Mesendoderm (in vitro differentiated cells): ENCODE results near the gene DOK1.

ENCODE experiments used
- DNase-seq: peaks from one replicate; pipeline ENCODE4 v3.0.0; 2013
- H2AK5ac ChIP-seq: 2 replicates; pipeline ENCODE4 v1.6.1; 2013; ENCODE audit warnings: low read length, inconsistent platforms
- H2BK120ac ChIP-seq: 2 replicates; pipeline ENCODE4 v1.6.1; 2013; ENCODE audit warnings: low read depth, mild to moderate bottlenecking, low read length, moderate library complexity, mixed read lengths
- H2BK15ac ChIP-seq: replicated peaks from 2 replicates; pipeline ENCODE4 v1.6.1; 2013; ENCODE audit warnings: low read depth, mild to moderate bottlenecking, moderate library complexity
- H2BK5ac ChIP-seq: 2 replicates; pipeline ENCODE4 v1.6.1; 2013; ENCODE audit warnings: low read length, inconsistent platforms
- H3K18ac ChIP-seq: 2 replicates; pipeline ENCODE4 v1.6.1; 2013; ENCODE audit warnings: mild to moderate bottlenecking, low read length, mixed read lengths
- H3K23ac ChIP-seq: one replicate; pipeline ENCODE4 v1.6.1; 2013; ENCODE audit warnings: low read length
- H3K27ac ChIP-seq: 2 replicates; pipeline ENCODE4 v1.5.1; 2013; ENCODE audit warnings: low read depth, mild to moderate bottlenecking, inconsistent platforms, low read length, moderate library complexity
- H3K27me3 ChIP-seq: 2 replicates; pipeline ENCODE4 v1.6.1; 2013; ENCODE audit warnings: low read length, control low read depth, mild to moderate bottlenecking, inconsistent platforms; ENCODE audit not compliant: insufficient read depth, poor library complexity
- H3K36me3 ChIP-seq: 2 replicates; pipeline ENCODE4 v1.6.1; 2013; ENCODE audit warnings: low read length, inconsistent platforms; ENCODE audit not compliant: control insufficient read depth, insufficient read depth
- H3K4ac ChIP-seq: one replicate; pipeline ENCODE4 v1.6.1; 2013; ENCODE audit warnings: low read depth, mild to moderate bottlenecking, low read length, moderate library complexity
- H3K4me1 ChIP-seq: 2 replicates; pipeline ENCODE4 v1.6.1; 2013; ENCODE audit warnings: low read depth, low read length, inconsistent platforms; ENCODE audit not compliant: control insufficient read depth
- H3K4me2 ChIP-seq: 2 replicates; pipeline ENCODE4 v1.6.1; 2013; ENCODE audit warnings: low read length
- H3K4me3 ChIP-seq: 2 replicates; pipeline ENCODE4 v1.5.1; 2013; ENCODE audit warnings: mild to moderate bottlenecking, low read length
- H3K56ac ChIP-seq: one replicate; pipeline ENCODE4 v1.6.1; 2013; ENCODE audit warnings: low read length
- H3K79me1 ChIP-seq: 2 replicates; pipeline ENCODE4 v1.6.1; 2013; ENCODE audit warnings: low read length, inconsistent platforms
- H3K79me2 ChIP-seq: 2 replicates; pipeline ENCODE4 v1.6.1; 2013; ENCODE audit warnings: mild to moderate bottlenecking, low read length; ENCODE audit not compliant: control insufficient read depth, insufficient read depth
- H3K9ac ChIP-seq: 2 replicates; pipeline ENCODE4 v1.6.1; 2013; ENCODE audit warnings: low read length, inconsistent platforms
- H4K5ac ChIP-seq: one replicate; pipeline ENCODE4 v1.6.1; 2013; ENCODE audit warnings: low read length
- H4K8ac ChIP-seq: one replicate; pipeline ENCODE4 v1.6.1; 2013; ENCODE audit warnings: low read depth, mild to moderate bottlenecking, control low read depth, low read length, moderate library complexity
- WGBS: extraction: QIAGEN DNeasy Blood & Tissue Kit; methylation state at CpG from one replicate; pipeline ENCODE4 v1.1.7; 2013; ENCODE audit warnings: low lambda C conversion rate, missing lambda C conversion rate; ENCODE audit not compliant: insufficient coverage; ENCODE audit errors: extremely low coverage; 5-methylcytosine and 5-hydroxymethylcytosine counted together

The DOK1 gene

GRCh38 chr2:74588664-74589063 lies 34.1 kb downstream of the DOK1 start:
- Histone ChIP-seq H2BK15ac (no peak overlapping the region), H3K79me1 (no peaks in the 10 kb centered on the region), H2AK5ac (no peak overlapping the region), H3K27me3 (no peaks in the 10 kb centered on the region), H2BK120ac (no peak overlapping the region), H3K18ac (no peak overlapping the region), H3K4me2 (no peak overlapping the region), H3K4me3 (no peak overlapping the region), H4K5ac (no peak overlapping the region), H3K56ac (no peak overlapping the region), H3K4me1 (no peaks in the 10 kb centered on the region), H3K79me2 (no peaks in the 10 kb centered on the region), H3K9ac (no peak overlapping the region), H4K8ac (no peak overlapping the region), H3K27ac (no peak overlapping the region), H2BK5ac (no peak overlapping the region), H3K23ac (no peak overlapping the region), H3K36me3 (no peaks in the 10 kb centered on the region), H3K4ac (no peak overlapping the region)
- WGBS, result no CpG with 5 or more reads among the region's 2 CpGs
- no peak for DNase-seq

GRCh38 chr2:74593826-74594772 lies 39.6 kb downstream of the DOK1 start:
- no CpG with 5 or more reads among the region's 4 CpGs for WGBS
- no peaks in the 10 kb centered on the region for H3K36me3 ChIP-seq
- no peak overlapping the region for H3K9ac ChIP-seq

GRCh38 chr2:74596584-74596983 lies 42.1 kb downstream of the DOK1 start:
- no peak for DNase-seq
- no peaks in the 10 kb centered on the region for H3K79me2 ChIP-seq

More at GRCh38 chr2:74593826-74594772, 39.6 kb downstream of the DOK1 start:
- Histone ChIP-seq H3K23ac (no peak overlapping the region), H3K27ac (no peak overlapping the region), H3K56ac (no peak overlapping the region), H3K4me3 (no peak overlapping the region), H2BK5ac (no peak overlapping the region), H2AK5ac (no peak overlapping the region), H3K79me1 (no peaks in the 10 kb centered on the region), H2BK15ac (no peak overlapping the region), H3K4me1 (no peaks in the 10 kb centered on the region), H3K4me2 (no peak overlapping the region), H3K27me3 (no peaks in the 10 kb centered on the region), H3K4ac (no peak overlapping the region), H4K5ac (no peak overlapping the region), H2BK120ac (no peak overlapping the region), H3K18ac (no peak overlapping the region), H3K79me2 (no peaks in the 10 kb centered on the region), H4K8ac (no peak overlapping the region)
- no peak for DNase-seq

GRCh38 chr2:74597410-74597809 lies 42.9 kb downstream of the DOK1 start:
- H3K36me3 ChIP-seq, result no peaks in the 10 kb centered on the region
- no peaks in the 10 kb centered on the region for H3K79me2 ChIP-seq
- no peak overlapping the region for H2BK5ac ChIP-seq
- H3K4me2 ChIP-seq, result no peak overlapping the region
- no peak overlapping the region for H3K4me3 ChIP-seq
- H4K8ac ChIP-seq, result no peak overlapping the region
- H2AK5ac ChIP-seq, result no peak overlapping the region
- H3K4me1 ChIP-seq, result no peaks in the 10 kb centered on the region
- H3K9ac ChIP-seq, result no peak overlapping the region
- H4K5ac ChIP-seq, result no peak overlapping the region
- no peak overlapping the region for H3K18ac ChIP-seq
- no peak overlapping the region for H3K23ac ChIP-seq
- H3K79me1 ChIP-seq, result no peaks in the 10 kb centered on the region
- DNase-seq, result no peak
- H2BK15ac ChIP-seq, result no peak overlapping the region
- H3K27me3 ChIP-seq, result no peaks in the 10 kb centered on the region
- no peak overlapping the region for H3K56ac ChIP-seq
- no peak overlapping the region for H3K4ac ChIP-seq
- no peak overlapping the region for H3K27ac ChIP-seq
- WGBS, result no CpG with 5 or more reads among the region's 1 CpG
- H2BK120ac ChIP-seq, result no peak overlapping the region

More at GRCh38 chr2:74596584-74596983, 42.1 kb downstream of the DOK1 start:
- H3K4me1 ChIP-seq, result no peaks in the 10 kb centered on the region
- no peak overlapping the region for H3K4me3 ChIP-seq
- no peak overlapping the region for H2BK5ac ChIP-seq
- no peak overlapping the region for H4K8ac ChIP-seq
- H3K9ac ChIP-seq, result no peak overlapping the region
- WGBS, result no CpG with 5 or more reads among the region's 1 CpG
- no peak overlapping the region for H2AK5ac ChIP-seq
- H3K4me2 ChIP-seq, result no peak overlapping the region
- no peak overlapping the region for H2BK120ac ChIP-seq
- H3K4ac ChIP-seq, result no peak overlapping the region
- no peaks in the 10 kb centered on the region for H3K36me3 ChIP-seq
- H3K79me1 ChIP-seq, result no peaks in the 10 kb centered on the region
- H3K56ac ChIP-seq, result no peak overlapping the region
- no peak overlapping the region for H3K23ac ChIP-seq
- no peak overlapping the region for H3K18ac ChIP-seq
- H3K27ac ChIP-seq, result no peak overlapping the region
- H4K5ac ChIP-seq, result no peak overlapping the region
- H2BK15ac ChIP-seq, result no peak overlapping the region
- H3K27me3 ChIP-seq, result no peaks in the 10 kb centered on the region

- no CpG with 5 or more reads among the region's 3 CpGs for WGBS
- H3K4me2 ChIP-seq, result no peak overlapping the region
- H2BK5ac ChIP-seq, result no peak overlapping the region
- H3K9ac ChIP-seq, result no peak overlapping the region
- H3K56ac ChIP-seq, result no peak overlapping the region
- H2BK15ac ChIP-seq, result no peak overlapping the region
- H3K4me3 ChIP-seq, result no peak overlapping the region
- H3K23ac ChIP-seq, result no peak overlapping the region
- no peaks in the 10 kb centered on the region for H3K36me3 ChIP-seq
- H3K4ac ChIP-seq, result no peak overlapping the region
- no peak for DNase-seq
- no peaks in the 10 kb centered on the region for H3K79me2 ChIP-seq
- H2BK120ac ChIP-seq, result no peak overlapping the region
- no peaks in the 10 kb centered on the region for H3K79me1 ChIP-seq
- no peak overlapping the region for H3K18ac ChIP-seq
- no peak overlapping the region for H4K8ac ChIP-seq
- H2AK5ac ChIP-seq, result no peak overlapping the region
- no peaks in the 10 kb centered on the region for H3K4me1 ChIP-seq
- H3K27me3 ChIP-seq, result no peaks in the 10 kb centered on the region
- no peak overlapping the region for H4K5ac ChIP-seq
- no peak overlapping the region for H3K27ac ChIP-seq
Observed at GRCh38 chr2:74599676-74600075, 45.2 kb downstream of the DOK1 start.
